H1 (cell line): ENCODE data around the gene SELENOF.

Experiments
- CTCF ChIP-seq, 3 experiments: IDR thresholded peaks; 1 replicate in 2 of 3; 2 replicates in 1 of 3; pipeline versions ENCODE4 v1.5.1 to v1.6.1; 2011; ENCODE audit warnings: low read length in 3 of 3, mild to moderate bottlenecking in 3 of 3, inconsistent platforms in 2 of 3, low read depth in 1 of 3, moderate library complexity in 1 of 3; ENCODE audit not compliant: insufficient read depth in 1 of 3; ENCODE audit errors: control extremely low read depth in 1 of 3
- EGR1 ChIP-seq: IDR thresholded peaks from 2 replicates; pipeline ENCODE4 v1.6.1; 2011; ENCODE audit warnings: low read depth, low read length, borderline replicate concordance
- FOSL1 ChIP-seq: IDR thresholded peaks from 2 replicates; pipeline ENCODE4 v1.6.1; 2011; ENCODE audit warnings: mild to moderate bottlenecking, low read depth, low read length, moderate library complexity; ENCODE audit not compliant: insufficient read depth
- NRF1 ChIP-seq: IDR thresholded peaks from 2 replicates; pipeline ENCODE4 v1.6.1; 2011; ENCODE audit warnings: mild to moderate bottlenecking, low read depth, low read length, improper control_type of control experiment
- PHF8 ChIP-seq: fragments of 200-600 bp; sonication (generic); conservative IDR thresholded peaks from 2 replicates; pipeline ENCODE4 v1.7.1; 2012; ENCODE audit warnings: low read depth, mild to moderate bottlenecking, inconsistent platforms, low read length, moderate library complexity
- POLR2A ChIP-seq, 2 experiments: IDR thresholded peaks; 1 replicate in 1 of 2; 2 replicates in 1 of 2; pipeline ENCODE4 v1.6.1; 2011; ENCODE audit warnings: low read depth in 2 of 2, low read length in 2 of 2, mild to moderate bottlenecking in 2 of 2; ENCODE audit errors: control extremely low read depth in 1 of 2
- POLR2AphosphoS5 ChIP-seq: IDR thresholded peaks from 2 replicates; pipeline ENCODE4 v1.6.1; 2011; ENCODE audit warnings: low read depth, low read length
- RAD21 ChIP-seq, 2 experiments: IDR thresholded peaks in 1 of 2; conservative IDR thresholded peaks in 1 of 2; 2 replicates each; pipeline ENCODE4 v1.6.1; 2011; ENCODE audit warnings: low read depth in 2 of 2, low read length in 2 of 2, improper control_type of control experiment in 1 of 2, inconsistent platforms in 1 of 2, mild to moderate bottlenecking in 1 of 2, moderate library complexity in 1 of 2
- SAP30 ChIP-seq: fragments of 300-600 bp; sonication (generic); IDR thresholded peaks from 2 replicates; pipeline ENCODE4 v1.7.1; 2012; ENCODE audit warnings: low read length, moderate library complexity, mild to moderate bottlenecking, inconsistent platforms; ENCODE audit not compliant: insufficient read depth, insufficient replicate concordance
- SIN3A ChIP-seq, 2 experiments: IDR thresholded peaks in 1 of 2; conservative IDR thresholded peaks in 1 of 2; 2 replicates each; pipeline ENCODE4 v1.6.1; 2011 to 2012; ENCODE audit warnings: low read length in 2 of 2, improper control_type of control experiment in 1 of 2, low read depth in 1 of 2, mild to moderate bottlenecking in 1 of 2

DNA sequence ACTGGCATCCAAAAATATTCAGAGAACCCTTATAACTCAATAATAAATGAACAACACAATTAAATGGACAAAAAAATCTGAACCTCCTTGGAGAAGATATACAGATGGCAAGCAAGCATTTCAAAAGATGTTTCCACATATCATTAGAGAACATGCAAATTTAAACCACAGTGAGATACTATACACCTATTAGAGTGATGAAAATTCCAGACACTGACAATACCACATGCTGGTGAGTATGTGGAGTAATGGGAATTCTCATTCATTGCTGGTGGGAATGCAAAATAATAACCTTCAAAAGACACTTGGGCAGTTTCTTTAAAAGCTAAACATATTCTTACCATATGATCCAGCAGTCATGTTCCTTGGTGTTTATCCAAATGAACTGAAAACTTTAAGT lies 46.6 kb upstream of the SELENOF start:
- TF ChIP-seq POLR2A (IDR thresholded peaks at IDR 0.05; ENCODE audit: control extremely low read depth in 1 of 2, low read depth in 2 of 2, low read length in 2 of 2) (no peak), SAP30 (no peak), EGR1 (no peak), CTCF (IDR thresholded peaks at IDR 0.05; ENCODE audit: control extremely low read depth in 1 of 3, insufficient read depth in 1 of 3, low read depth in 1 of 3, low read length in 3 of 3) (no peak), RAD21 (IDR thresholded peaks at IDR 0.05 in 1 of 2, conservative IDR thresholded peaks at IDR 0.05 in 1 of 2; ENCODE audit: low read depth in 2 of 2, low read length in 2 of 2) (no peak), SIN3A (conservative IDR thresholded peaks at IDR 0.05 in 1 of 2, IDR thresholded peaks at IDR 0.05 in 1 of 2; ENCODE audit: low read depth in 1 of 2, low read length in 2 of 2) (no peak), POLR2AphosphoS5 (no peak), FOSL1 (no peak), PHF8 (no peak), NRF1 (no peak)
